ELF-1 (cell line): ENCODE data around the gene NDUFB7.

Source experiments
- DNase-seq: peaks from one replicate; pipeline ENCODE4 v3.0.0-alpha.2; 2016; ENCODE audit warnings: low read depth, low spot score

NDUFB7 gene

DNA sequence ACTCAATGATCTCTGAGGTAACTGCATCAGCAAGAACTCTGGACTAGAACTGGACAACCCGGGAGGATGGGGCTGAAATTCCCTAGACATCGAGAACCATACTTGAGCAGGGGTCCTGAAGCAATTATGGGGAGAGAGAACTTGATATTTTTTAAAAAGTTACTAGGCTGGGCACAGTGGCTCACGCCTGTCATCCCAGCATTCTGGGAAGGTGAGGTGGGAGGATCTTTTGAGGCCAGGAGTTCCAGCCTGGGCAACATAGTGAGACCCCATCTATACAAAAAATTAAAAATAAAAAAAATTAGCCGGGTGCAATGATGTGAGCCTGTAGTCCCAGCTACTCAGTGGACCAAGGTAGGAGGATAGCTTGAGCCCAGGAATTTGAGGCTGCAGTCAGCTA lies 51.3 kb downstream of the NDUFB7 start:
- no peak for DNase-seq

DNA sequence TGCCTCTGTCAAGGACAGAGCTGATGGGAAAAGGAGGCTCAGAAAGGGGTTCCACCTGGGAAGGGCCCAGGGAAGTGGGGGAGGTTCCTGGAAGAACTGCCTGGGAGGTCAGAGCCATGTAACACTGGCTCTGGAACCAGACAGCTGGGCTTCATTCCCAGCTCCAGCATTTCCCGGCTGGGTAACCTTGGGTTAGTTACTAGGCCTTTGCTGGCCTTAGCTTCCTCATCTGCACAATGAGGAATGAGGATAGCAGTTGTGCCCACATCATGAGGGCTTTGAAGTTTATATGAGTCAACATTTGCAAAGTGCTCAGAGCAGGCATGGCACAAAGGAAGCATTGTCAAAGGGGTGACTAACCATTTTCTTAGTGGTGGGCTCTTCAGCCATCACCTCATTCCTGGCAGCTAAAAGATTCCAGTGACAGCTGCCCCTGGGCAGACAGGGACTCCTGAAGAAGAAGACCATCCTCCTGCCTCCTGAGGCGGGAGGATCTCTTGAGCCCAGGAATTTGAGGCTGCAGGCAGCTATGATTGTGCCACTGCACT lies 51.9 kb downstream of the NDUFB7 start:
- peak; percentile 36 for DNase-seq

DNA sequence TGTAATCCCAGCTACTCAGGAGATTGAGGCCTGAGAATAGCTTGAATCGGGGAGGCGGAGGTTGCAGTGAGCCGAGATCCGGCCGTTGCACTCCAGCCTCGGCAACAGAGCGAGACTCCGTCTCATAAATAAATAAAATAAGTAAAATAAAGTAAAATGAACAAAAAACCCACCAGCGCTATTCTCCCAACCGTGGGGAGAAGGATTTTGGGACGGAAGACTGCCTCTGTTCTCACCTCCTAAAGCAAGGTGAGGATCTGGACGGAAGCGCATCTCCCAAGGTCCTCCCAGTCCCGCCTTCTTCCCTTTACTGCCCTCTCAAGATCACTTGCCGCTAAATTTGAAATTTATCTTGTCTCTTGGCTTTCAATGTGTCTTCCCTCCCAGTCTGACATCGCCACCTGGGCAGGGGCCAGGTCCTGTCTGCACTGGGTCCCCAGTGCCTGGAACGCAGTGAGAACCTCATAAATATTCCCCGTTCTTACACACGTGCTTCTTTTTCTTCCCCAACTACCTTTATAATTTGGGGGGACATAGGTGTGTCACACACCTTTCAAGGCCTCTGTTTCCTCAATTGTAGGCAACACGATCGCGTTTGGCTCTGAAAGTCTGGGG lies 52.5 kb downstream of the NDUFB7 start:
- no peak for DNase-seq

DNA sequence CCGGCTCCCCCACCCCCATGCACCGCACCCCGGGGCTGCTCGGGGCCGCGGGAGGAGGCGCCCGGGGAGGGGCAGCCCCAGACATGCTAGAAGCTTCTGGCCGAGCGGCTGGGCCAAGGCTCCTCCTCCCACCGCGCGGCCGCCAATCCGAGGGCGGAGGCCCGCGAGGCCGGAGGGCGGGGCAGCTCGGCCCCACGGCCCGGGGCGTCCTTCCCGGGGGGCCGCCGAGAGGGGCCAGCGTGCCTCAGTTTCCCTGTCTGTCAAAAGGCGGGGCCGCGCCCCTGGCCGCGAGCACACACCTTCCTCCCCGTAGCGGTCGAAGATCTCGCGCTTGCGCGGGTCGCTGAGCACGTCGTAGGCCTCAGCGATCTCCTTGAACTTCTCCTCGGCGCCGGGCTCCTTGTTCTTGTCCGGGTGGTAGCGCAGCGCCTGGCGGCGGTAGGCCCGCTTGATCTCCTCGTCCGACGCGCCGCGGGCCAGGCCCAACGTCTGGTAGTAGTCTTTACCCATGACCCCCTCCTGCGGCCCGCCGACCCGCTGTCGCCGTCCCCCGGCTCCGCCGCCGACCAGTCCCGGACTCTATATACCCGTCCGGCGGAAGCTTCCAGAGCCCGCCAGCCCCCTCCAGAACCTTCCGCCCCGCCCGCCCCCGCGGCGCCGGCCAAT lies 53.9 kb downstream of the NDUFB7 start, which contains the start of gene DNAJB1:
TSS of gene DNAJB1 (minus strand) at position 558 of the 666 bp plus-strand sequence. CDS start at position 510, 48 bp downstream.
- DNase-seq = no peak

DNA sequence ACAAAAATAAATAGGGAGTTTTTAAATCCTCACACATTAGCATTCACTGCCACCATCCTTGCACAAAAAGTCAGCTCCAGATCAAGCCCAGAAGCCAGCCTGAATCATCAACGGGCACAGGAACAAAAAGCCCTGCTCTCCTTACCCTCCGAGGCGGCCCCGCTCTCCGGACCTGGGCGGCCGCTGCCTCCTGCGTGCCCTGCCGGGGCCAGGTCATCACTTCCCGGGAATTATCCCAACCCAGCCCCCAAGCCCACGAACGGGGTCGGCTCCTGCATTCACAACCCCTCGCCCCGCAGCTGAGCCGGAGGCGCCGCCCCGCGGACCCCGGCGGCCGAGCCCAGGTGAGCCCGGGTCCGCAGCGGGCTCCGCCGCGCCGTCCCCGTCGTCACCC lies 54.4 kb downstream of the NDUFB7 start:
- DNase-seq = no peak

DNA sequence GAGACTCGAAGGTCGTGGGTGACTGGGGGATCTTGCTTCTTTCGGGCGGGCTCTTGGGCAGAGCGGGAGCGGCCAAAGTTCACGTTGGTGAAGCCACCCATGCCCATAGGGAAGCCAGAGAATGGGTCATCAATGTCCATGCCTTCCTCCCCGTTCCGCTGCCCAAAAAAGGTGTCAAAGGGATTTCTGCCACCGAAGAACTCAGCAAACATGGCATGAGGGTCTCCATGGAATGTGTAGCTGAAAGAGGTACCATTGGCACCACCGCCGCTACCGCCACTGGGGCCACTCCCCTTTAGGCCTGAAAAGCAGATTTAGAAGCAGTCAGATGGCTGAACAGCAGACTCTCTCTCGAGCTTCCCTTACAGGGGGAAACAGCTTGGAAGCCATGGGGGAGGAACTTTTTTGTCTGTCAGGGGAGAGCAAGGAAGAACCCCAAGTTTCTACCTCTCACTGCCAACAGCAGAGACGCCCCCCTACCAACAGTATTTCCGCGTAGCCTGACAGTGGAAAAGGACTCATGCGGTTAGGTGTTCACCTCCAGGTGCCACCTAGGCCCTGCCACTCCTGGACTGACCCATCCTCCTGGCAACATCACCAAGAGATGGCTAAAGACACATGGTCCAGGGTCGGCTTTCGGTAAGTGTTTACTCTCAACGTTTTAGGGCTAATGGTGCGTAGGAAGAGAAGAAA lies 55.0 kb downstream of the NDUFB7 start:
- no peak for DNase-seq
